PC-9 (cell line): ENCODE data around the gene NR3C1.

ENCODE experiments used
- CTCF ChIP-seq: fragments of 200-600 bp; sonication (generic); conservative IDR thresholded peaks from 2 replicates; pipeline ENCODE4 v1.6.1; 2017; ENCODE audit warnings: mixed run types, antibody characterized with exemption, mild to moderate bottlenecking, moderate library complexity
- EZH2 ChIP-seq: fragments of 200-600 bp; sonication (generic); IDR thresholded peaks from 2 replicates; pipeline ENCODE4 v1.8.0; 2017; ENCODE audit warnings: antibody characterized with exemption, low read depth

- TF ChIP-seq CTCF (no peak), EZH2 (no peak)
Observed at GRCh38 chr5:143409926-143410325, 6.4 kb upstream of the NR3C1 start.
